ENCODE measurements around the gene ADAMTS16.

- no peak for TF ChIP-seq POLR2AphosphoS5 (IDR thresholded peaks at IDR 0.05; ENCODE audit: borderline replicate concordance, low read depth, low read length)
- no peak for TF ChIP-seq EZH2 (IDR thresholded peaks at IDR 0.05)
- no peak for TF ChIP-seq FOXP2 (optimal IDR thresholded peaks at IDR 0.05; ENCODE audit: control extremely low read depth, extremely low read length, insufficient read depth)
Observed at GRCh38 chr5:5235685-5236084, 95.6 kb downstream of the ADAMTS16 start.
